Caco-2 (cell line): Measurements from ENCODE around the gene SH3RF1. TPM values are rescaled to one million over a fixed set of nuclear protein-coding genes. Genes with fewer than 3 reads are reported as not detected.

ENCODE experiments used
- BruUV-seq: library from RNA; stranded (reverse); fragments of 400-500 nt; replicated peaks from 2 replicates; lab custom pipeline; 2021; lab: Mats Ljungman, UMichigan
- CTCF ChIA-PET: fragments of 300-600 bp; sonication (Branson Sonifier 250); formaldehyde crosslinking; loops from one replicate; lab custom pipeline; 2022; ENCODE audit warnings: antibody characterized with exemption; lab: Charles Lee
- POLR2A ChIA-PET: fragments of 300-600 bp; sonication (Branson Sonifier 250); formaldehyde crosslinking; loops from one replicate; lab custom pipeline; 2022; ENCODE audit warnings: antibody characterized with exemption; lab: Charles Lee
- DNase-seq, 2 experiments: peaks; one replicate each; pipeline versions ENCODE4 v3.0.0 to v3.0.0-alpha.2; 2020 to 2022
- H3K27me3 ChIP-seq: replicated peaks from 2 replicates; pipeline ENCODE4 v1.6.0; 2011; ENCODE audit warnings: low read length; ENCODE audit not compliant: control insufficient read depth, insufficient read depth
- H3K36me3 ChIP-seq: 2 replicates; pipeline ENCODE4 v1.5.1; 2011; ENCODE audit warnings: low read length; ENCODE audit not compliant: control insufficient read depth, insufficient read depth
- H3K4me1 ChIP-seq: fragments of 250-450 bp; sonication (Bioruptor Pico); 2 replicates; pipeline ENCODE4 v1.5.1; 2020; ENCODE audit warnings: mild to moderate bottlenecking
- H3K4me3 ChIP-seq: 2 replicates; pipeline ENCODE4 v1.5.1; 2011; ENCODE audit warnings: low read depth, mild to moderate bottlenecking, control low read depth, low read length
- H3K9me3 ChIP-seq: fragments of 250-450 bp; sonication (Bioruptor Pico); 2 replicates; pipeline ENCODE4 v1.5.1; 2020; ENCODE audit warnings: mild to moderate bottlenecking, moderate library complexity
- H3K27ac Mint-ChIP-seq: one replicate; pipeline ENCODE4 v1.8.0; 2022; ENCODE audit warnings: mixed read lengths; ENCODE audit not compliant: unreplicated experiment
- H3K27me3 Mint-ChIP-seq: one replicate; pipeline ENCODE4 v1.8.0; 2022; ENCODE audit warnings: mixed read lengths; ENCODE audit not compliant: insufficient read depth, unreplicated experiment
- H3K36me3 Mint-ChIP-seq: one replicate; pipeline ENCODE4 v1.8.0; 2022; ENCODE audit warnings: mild to moderate bottlenecking, mixed read lengths; ENCODE audit not compliant: insufficient read depth, unreplicated experiment
- H3K4me1 Mint-ChIP-seq: one replicate; pipeline ENCODE4 v1.8.0; 2022; ENCODE audit warnings: low read depth, mixed read lengths; ENCODE audit not compliant: unreplicated experiment
- H3K4me3 Mint-ChIP-seq: one replicate; pipeline ENCODE4 v1.8.0; 2022; ENCODE audit warnings: mild to moderate bottlenecking, moderate library complexity, mixed read lengths; ENCODE audit not compliant: unreplicated experiment
- H3K9me3 Mint-ChIP-seq: one replicate; pipeline ENCODE4 v1.8.0; 2022; ENCODE audit warnings: mixed read lengths; ENCODE audit not compliant: unreplicated experiment
- CTCF ChIP-seq, 2 experiments: fragments of 200-600 bp in 1 of 2; IDR thresholded peaks; 1 replicate in 1 of 2; 2 replicates in 1 of 2; pipeline versions ENCODE4 v1.5.1 to v1.8.0; 2011 to 2022; ENCODE audit warnings: antibody characterized with exemption in 1 of 2, control low read depth in 1 of 2, inconsistent platforms in 1 of 2, low read depth in 1 of 2, low read length in 1 of 2, mild to moderate bottlenecking in 1 of 2, moderate library complexity in 1 of 2; ENCODE audit not compliant: insufficient read depth in 1 of 2, severe bottlenecking in 1 of 2, unreplicated experiment in 1 of 2
- intact Hi-C: fragments of 100-400 bp; cut with micrococcal nuclease; formaldehyde crosslinking; loops from one replicate; pipeline ENCODE4 v1.10.0; 2022; ENCODE audit not compliant: unreplicated experiment
- total RNA-seq: library from RNA; stranded (reverse); gene quantifications from 2 replicates; pipeline ENCODE4 v1.2.3, GENCODE V29; 2022

Gene SH3RF1
- total RNA-seq, 1 experiment from 2014 or later: 25.1 TPM

- Mint-ChIP-seq H3K27me3 (no peaks in the 10 kb centered on the region), H3K36me3 (peaks cover 8% of the 10 kb centered on the region), H3K9me3 (no peaks in the 10 kb centered on the region), H3K4me1 (peaks cover 6% of the 10 kb centered on the region), H3K27ac (no peak overlapping the region), H3K4me3 (no peak overlapping the region)
- Histone ChIP-seq H3K4me3 (no peak overlapping the region), H3K36me3 (no peaks in the 10 kb centered on the region), H3K27me3 (no peaks in the 10 kb centered on the region), H3K9me3 (no peaks in the 10 kb centered on the region), H3K4me1 (no peaks in the 10 kb centered on the region)
- ChIA-PET POLR2A (no interaction called here), CTCF (no interaction called here)
- BruUV-seq: no TSS peak
- intact Hi-C loops: no loop called here
- no peak for DNase-seq
- no peak for TF ChIP-seq CTCF (IDR thresholded peaks at IDR 0.05; ENCODE audit: insufficient read depth in 1 of 2, low read depth in 1 of 2, low read length in 1 of 2, severe bottlenecking in 1 of 2, unreplicated experiment in 1 of 2)
Observed at GRCh38 chr4:169080981-169081380, 189.8 kb downstream of the SH3RF1 start.

- Histone ChIP-seq H3K36me3 (no peaks in the 10 kb centered on the region), H3K9me3 (no peaks in the 10 kb centered on the region), H3K27me3 (no peaks in the 10 kb centered on the region), H3K4me1 (no peaks in the 10 kb centered on the region), H3K4me3 (no peak overlapping the region)
- intact Hi-C loops: no loop called here
- no TSS peak for BruUV-seq
- Mint-ChIP-seq H3K36me3 (peaks cover 6% of the 10 kb centered on the region), H3K4me3 (no peak overlapping the region), H3K27ac (no peak overlapping the region), H3K9me3 (no peaks in the 10 kb centered on the region), H3K27me3 (no peaks in the 10 kb centered on the region), H3K4me1 (peaks cover 6% of the 10 kb centered on the region)
- no peak for TF ChIP-seq CTCF (IDR thresholded peaks at IDR 0.05; ENCODE audit: insufficient read depth in 1 of 2, low read depth in 1 of 2, low read length in 1 of 2, severe bottlenecking in 1 of 2, unreplicated experiment in 1 of 2)
- DNase-seq: peak in 1 of 2 experiments; percentile 48
- POLR2A ChIA-PET: interaction anchor here (0.5 kb wide), 1 partner anchor 69 kb away, joined by 3 read pairs; no protein-coding TSS in a partner anchor
- CTCF ChIA-PET: no interaction called here
Observed at GRCh38 chr4:169079942-169080827, 190.6 kb downstream of the SH3RF1 start.

GRCh38 chr4:169074117-169074516 is 196.6 kb downstream of the SH3RF1 start:
- H3K9me3 ChIP-seq: no peaks in the 10 kb centered on the region
- H3K4me1 ChIP-seq: peaks cover 38% of the 10 kb centered on the region
- no peaks in the 10 kb centered on the region for H3K27me3 ChIP-seq
- no peak for TF ChIP-seq CTCF (IDR thresholded peaks at IDR 0.05; ENCODE audit: insufficient read depth in 1 of 2, low read depth in 1 of 2, low read length in 1 of 2, severe bottlenecking in 1 of 2, unreplicated experiment in 1 of 2)
- DNase-seq: no peak
- peaks cover 15% of the 10 kb centered on the region for H3K36me3 Mint-ChIP-seq
- no peaks in the 10 kb centered on the region for H3K36me3 ChIP-seq
- peak overlapping the region; percentile 32 for H3K27ac Mint-ChIP-seq
- H3K27me3 Mint-ChIP-seq: no peaks in the 10 kb centered on the region
- intact Hi-C loops: loop anchor here (5.0 kb wide), 1 partner anchor 548 kb away; the partner anchor contains the start of gene CLCN3
- no peak overlapping the region for H3K4me3 Mint-ChIP-seq
- CTCF ChIA-PET: no interaction called here
- H3K4me3 ChIP-seq: no peak overlapping the region
- BruUV-seq: no TSS peak
- POLR2A ChIA-PET: no interaction called here
- H3K4me1 Mint-ChIP-seq: peaks cover 21% of the 10 kb centered on the region
- no peaks in the 10 kb centered on the region for H3K9me3 Mint-ChIP-seq
